HG03135 (cell line): ENCODE data around the gene MUC12.
"Not testable (repeated sequence)": the region's sequence is repeated elsewhere in the genome, so short reads cannot be mapped to it uniquely, and the experiment has no call there.

Source experiments
- ATAC-seq: cut with Tn5 transposase; IDR thresholded peaks from one replicate; pipeline ENCODE4 v1.9.1; 2021; ENCODE audit warnings: mild to moderate bottlenecking, moderate library complexity; ENCODE audit not compliant: unreplicated experiment

The MUC12 gene

DNA sequence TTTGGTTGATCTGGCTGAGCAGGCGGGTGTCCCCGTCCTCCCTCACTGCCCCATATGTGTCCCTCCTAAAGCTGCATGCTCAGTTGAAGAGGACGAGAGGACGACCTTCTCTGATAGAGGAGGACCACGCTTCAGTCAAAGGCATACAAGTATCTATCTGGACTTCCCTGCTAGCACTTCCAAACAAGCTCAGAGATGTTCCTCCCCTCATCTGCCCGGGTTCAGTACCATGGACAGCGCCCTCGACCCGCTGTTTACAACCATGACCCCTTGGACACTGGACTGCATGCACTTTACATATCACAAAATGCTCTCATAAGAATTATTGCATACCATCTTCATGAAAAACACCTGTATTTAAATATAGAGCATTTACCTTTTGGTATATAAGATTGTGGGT lies 89.0 kb downstream of the MUC12 start:
- ATAC-seq = no peak

DNA sequence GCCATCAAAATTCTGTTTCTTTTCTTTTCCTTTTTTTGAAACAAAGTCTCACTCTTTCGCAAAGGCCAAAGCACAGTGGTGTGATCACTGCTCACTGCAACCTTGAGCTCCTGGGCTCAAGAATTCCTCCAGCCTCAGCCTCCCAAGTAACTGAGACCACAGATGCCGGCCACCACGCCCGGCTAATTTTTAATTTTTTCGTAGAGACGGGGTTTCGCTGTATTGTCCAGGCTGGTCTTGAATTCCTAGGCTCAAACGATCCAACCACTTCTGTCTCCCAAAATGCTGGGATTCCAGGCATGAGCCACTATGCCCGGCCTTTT lies 90.2 kb downstream of the MUC12 start:
- ATAC-seq = no peak

DNA sequence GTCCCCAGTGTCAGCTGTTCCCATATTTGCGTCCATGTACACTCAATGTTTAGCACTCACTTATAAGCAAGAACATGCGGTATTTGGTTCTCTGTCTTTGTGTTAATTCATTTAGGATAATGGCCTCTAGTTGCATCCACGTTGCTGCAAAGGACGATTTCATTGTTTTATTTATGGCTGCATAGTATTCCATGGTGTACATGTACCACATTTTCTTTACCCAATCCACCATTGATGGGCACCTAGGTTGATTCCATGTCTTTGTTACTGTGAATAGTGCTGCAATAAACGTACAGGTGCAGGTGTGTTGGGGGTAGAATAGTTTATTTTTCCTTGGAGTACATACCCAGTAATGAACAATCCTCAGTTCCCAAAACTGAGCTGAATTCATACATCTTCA lies 91.6 kb downstream of the MUC12 start:
- ATAC-seq = no peak

DNA sequence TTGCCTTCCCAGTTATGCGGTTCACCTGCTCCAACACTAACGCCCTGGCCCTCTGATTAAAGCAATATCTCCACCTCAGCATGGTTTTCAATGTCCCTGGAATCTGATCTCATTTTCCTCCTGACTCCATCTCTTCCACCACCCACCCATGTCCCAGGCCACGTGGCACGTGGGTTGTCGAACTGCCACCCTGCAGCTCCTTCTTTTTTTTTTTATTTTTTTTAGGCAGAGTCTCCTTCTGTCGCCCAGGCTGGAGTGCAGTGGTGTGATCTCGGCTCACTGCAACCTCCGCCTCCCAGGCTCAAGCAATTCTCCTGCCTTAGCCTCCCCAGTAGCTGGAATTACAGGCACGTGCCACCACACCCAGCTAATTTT lies 94.8 kb downstream of the MUC12 start:
- not testable (repeated sequence) for ATAC-seq

DNA sequence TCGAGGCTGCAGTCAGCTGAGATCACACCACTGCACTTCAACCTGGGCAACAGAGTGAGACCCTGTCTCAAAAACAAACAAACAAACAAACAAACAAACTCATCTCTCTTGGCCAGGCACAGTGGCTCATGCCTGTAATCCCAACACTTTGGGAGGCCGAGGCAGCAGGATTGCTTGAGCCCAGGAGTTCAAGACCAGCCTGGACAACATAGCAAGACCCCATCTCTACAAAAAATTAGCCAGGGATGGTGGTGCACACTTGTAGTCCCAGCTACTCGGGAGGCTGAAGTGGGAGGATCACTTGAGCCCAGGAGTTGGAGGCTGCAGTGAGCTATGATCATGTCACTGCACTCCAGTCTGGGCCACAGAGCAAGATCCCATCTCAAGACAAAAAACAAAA lies 95.8 kb downstream of the MUC12 start:
- ATAC-seq = not testable (repeated sequence)

DNA sequence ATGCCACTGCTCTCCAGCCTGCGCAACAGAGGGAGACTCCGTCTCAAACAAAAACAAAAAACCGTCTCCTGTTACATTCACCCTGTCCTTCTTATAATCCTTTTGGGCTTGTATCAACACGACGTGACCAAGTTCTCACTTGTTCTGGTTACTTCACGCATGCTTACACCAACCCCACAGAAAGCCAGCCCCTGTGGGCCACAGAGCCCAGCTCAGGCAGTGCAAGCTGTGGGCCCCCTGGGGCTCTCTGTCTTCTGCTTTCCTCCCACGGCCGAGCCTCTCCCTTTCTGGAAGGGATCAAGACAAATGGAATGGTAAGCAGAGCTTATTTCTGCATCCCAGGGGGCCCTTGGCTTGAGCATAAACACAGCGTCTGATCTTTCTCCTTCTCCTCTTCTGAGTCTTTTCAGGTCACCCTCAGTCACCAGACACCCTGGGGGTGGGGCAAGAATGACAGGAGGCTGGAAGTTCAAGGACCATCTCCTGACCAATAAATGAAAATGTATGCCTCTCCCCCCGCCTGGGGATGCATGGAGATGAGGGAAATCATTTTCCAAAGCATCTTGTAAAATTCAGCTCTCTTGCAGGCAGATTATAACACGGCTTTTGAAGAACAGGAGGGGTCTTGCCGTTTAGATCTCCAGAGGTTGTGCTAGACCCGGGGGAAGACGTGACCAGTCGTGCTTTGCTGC lies 96.9 kb downstream of the MUC12 start:
- ATAC-seq = no peak

DNA sequence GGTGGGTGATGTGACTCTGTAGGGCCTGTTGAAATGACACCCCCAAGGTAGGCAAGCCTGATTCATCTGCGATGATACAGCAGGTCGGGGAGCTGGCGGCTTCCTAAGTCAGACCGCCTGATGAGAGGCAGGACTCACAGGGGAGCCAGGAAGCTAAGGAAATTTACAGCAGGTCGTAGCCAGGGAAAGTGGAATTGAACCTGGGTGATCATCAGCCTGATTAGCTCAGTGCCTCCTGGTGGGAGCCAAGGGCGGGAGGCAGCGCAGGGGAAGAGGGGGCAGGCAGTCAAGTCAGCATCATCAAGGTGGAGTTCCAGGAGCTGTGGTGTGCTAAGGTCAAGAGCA lies 97.4 kb downstream of the MUC12 start:
- ATAC-seq = no peak

DNA sequence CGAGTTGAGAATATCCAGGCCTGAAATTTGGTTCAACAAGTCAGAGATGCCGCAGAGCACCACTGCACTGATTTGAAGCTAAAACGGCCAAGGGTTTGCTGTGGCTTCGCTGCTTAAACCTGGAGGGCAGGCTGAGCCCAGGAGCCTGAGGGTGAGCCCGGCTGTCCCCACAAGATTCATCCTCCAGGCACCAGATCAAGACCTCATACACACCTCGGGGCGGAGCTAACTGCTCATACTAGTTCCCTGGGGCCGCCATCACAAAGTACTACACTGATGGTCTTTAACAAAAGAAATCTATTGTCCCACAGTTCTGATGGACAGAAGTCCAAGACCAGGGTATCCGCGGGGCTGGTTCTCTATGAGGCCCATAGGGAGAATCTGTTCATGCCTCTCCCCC lies 99.0 kb downstream of the MUC12 start:
- ATAC-seq = no peak
